ENCODE data around the gene PLP2. TPM values are rescaled to one million over a fixed set of nuclear protein-coding genes. Genes with fewer than 3 reads are reported as not detected.

Gene PLP2
- total RNA-seq, 4 donors from 2014 or later, result 6.2 to 25.7 (median 14.6) TPM

- intact Hi-C loops (cut with DNase I), result no loop called here
- TF ChIP-seq POLR2A (IDR thresholded peaks at IDR 0.05) (no peak), CTCF (IDR thresholded peaks at IDR 0.05) (no peak)
- no peaks in the 10 kb centered on the region for H3K9me3 ChIP-seq
These were observed 48.4 kb downstream of the PLP2 start for GRCh38 chrX:49220100-49220499.

GRCh38 chrX:49221868-49222267 lies 50.2 kb downstream of the PLP2 start:
- no peak for DNase-seq
- Histone ChIP-seq H3K36me3 (no peaks in the 10 kb centered on the region), H3K27me3 (no peaks in the 10 kb centered on the region), H3K4me3 (replicated peaks in 1 of 3) (no peak overlapping the region), H3K4me1 (no peaks in the 10 kb centered on the region), H3K27ac (no peak overlapping the region), H3K9me3 (no peaks in the 10 kb centered on the region)
- TF ChIP-seq CTCF (IDR thresholded peaks at IDR 0.05) (no peak), POLR2A (IDR thresholded peaks at IDR 0.05) (no peak)
- intact Hi-C loops (cut with DNase I), result no loop called here
- 77 to 91% methylated on average over 2 of the region's 2 CpGs for WGBS, 2 donors

More at GRCh38 chrX:49220100-49220499, 48.4 kb downstream of the PLP2 start:
- no peak overlapping the region for H3K4me3 ChIP-seq (replicated peaks in 1 of 3)
- no peak overlapping the region for H3K27ac ChIP-seq
- no peaks in the 10 kb centered on the region for H3K36me3 ChIP-seq
- H3K4me1 ChIP-seq, result no peaks in the 10 kb centered on the region
- DNase-seq, result no peak
- no peaks in the 10 kb centered on the region for H3K27me3 ChIP-seq

Small RNAs within 50 kb of the gene (small RNA-seq; reads per million reads assigned to genes)
- gene RN7SL262P, result not detected

Other genes with a start within 250 kb of the PLP2 start
- 10 to 100 TPM; 33.9 to 52.4 (median 43.3) TPM for gene OTUD5, start 214.3 kb upstream of the PLP2 start, total RNA-seq
- gene KCND1, start 200.1 kb upstream of the PLP2 start, total RNA-seq, result 1 to 10 TPM in 3 of 4 donors, under 1 TPM in 1; 0.54 to 1.6 (median 1.1) TPM
- gene GRIPAP1, start 169.6 kb upstream of the PLP2 start, total RNA-seq, result 10 to 100 TPM; 30.6 to 33.9 (median 33.4) TPM
- gene TFE3, start 128.5 kb upstream of the PLP2 start, total RNA-seq, result 100 to 1,000 TPM in 3 of 4 donors, 10 to 100 TPM in 1; 68.4 to 160 (median 118) TPM
- 10 to 100 TPM in 1 of 4 donors, 1 to 10 TPM in 3; 5.1 to 14.4 (median 6.3) TPM for gene CCDC120, start 112.9 kb upstream of the PLP2 start, total RNA-seq
- 10 to 100 TPM; 19.2 to 32.9 (median 22.1) TPM for gene PRAF2, start 97.9 kb upstream of the PLP2 start, total RNA-seq
- 100 to 1,000 TPM in 3 of 4 donors, 10 to 100 TPM in 1; 99.8 to 184 (median 106) TPM for gene WDR45, start 92.0 kb upstream of the PLP2 start, total RNA-seq
- gene GPKOW, start 48.2 kb upstream of the PLP2 start, total RNA-seq, result 10 to 100 TPM; 24.3 to 32.5 (median 28.0) TPM
- 10 to 100 TPM; 16.5 to 40.9 (median 27.5) TPM for gene MAGIX, start 9.1 kb upstream of the PLP2 start, total RNA-seq
- gene PRICKLE3, start 14.5 kb downstream of the PLP2 start, total RNA-seq, result 10 to 100 TPM in 1 of 4 donors, 1 to 10 TPM in 3; 8.1 to 22.4 (median 9.6) TPM
- 1 to 10 TPM; 1.9 to 4.8 (median 2.7) TPM for gene SYP, start 28.3 kb downstream of the PLP2 start, total RNA-seq
- gene CACNA1F, start 61.4 kb downstream of the PLP2 start, total RNA-seq, result under 1 TPM in 3 of 4 donors, not detected in 1; 0.10 to 0.21 (median 0.13) TPM
- gene CCDC22, start 63.6 kb downstream of the PLP2 start, total RNA-seq, result 10 to 100 TPM; 13.8 to 27.1 (median 18.8) TPM
- under 1 TPM in 2 of 4 donors, not detected in 2; 0.11 to 0.13 TPM for gene FOXP3, start 92.8 kb downstream of the PLP2 start, total RNA-seq
- 10 to 100 TPM in 3 of 4 donors, 1 to 10 TPM in 1; 7.7 to 15.7 (median 12.5) TPM for gene PPP1R3F, start 97.9 kb downstream of the PLP2 start, total RNA-seq
- gene GAGE10, start 131.7 kb downstream of the PLP2 start, total RNA-seq, result not detected
- gene GAGE12J, start 150.1 kb downstream of the PLP2 start, total RNA-seq, result not detected
- gene GAGE13, start 159.7 kb downstream of the PLP2 start, total RNA-seq, result not detected

Measured in thyroid gland (tissue), 4 donors.